Myocyte (in vitro differentiated cells): ENCODE data around the gene CTCF. TPM values are rescaled to one million over a fixed set of nuclear protein-coding genes. Genes with fewer than 3 reads are reported as not detected.
A peak's percentile ranks its signal among the peaks of the same experiment; 100 is the strongest.

Experiments used
- DNase-seq: peaks from one replicate; pipeline ENCODE4 v3.0.0-alpha.2; 2012; ENCODE audit warnings: low read depth
- total RNA-seq: library from RNA; depleted of rRNA; stranded (reverse); fragments of >200 nt; gene quantifications from 2 replicates; pipeline ENCODE4 v1.2.3, GENCODE V29; 2014

The CTCF gene
- total RNA-seq, 1 donor from 2014 or later = 35.7 TPM

DNA sequence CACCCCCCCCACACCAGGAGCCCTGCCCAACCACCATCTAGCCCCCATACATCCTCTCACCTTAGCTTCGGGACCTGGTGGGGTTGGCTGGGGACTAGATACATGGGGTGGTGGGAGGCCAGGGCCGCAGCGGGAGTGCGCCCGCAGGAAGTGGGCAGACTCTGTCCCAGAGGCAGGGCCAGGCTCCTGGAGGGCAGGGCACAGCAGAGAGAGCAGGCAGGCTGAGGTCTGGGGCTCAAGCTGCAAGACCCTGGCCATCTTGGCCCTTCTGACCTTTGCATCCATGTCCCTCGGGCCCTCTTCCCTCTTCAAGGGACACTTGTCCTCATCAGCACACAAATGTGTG, 101.5 kb downstream of the CTCF start:
- DNase-seq = no peak

DNA sequence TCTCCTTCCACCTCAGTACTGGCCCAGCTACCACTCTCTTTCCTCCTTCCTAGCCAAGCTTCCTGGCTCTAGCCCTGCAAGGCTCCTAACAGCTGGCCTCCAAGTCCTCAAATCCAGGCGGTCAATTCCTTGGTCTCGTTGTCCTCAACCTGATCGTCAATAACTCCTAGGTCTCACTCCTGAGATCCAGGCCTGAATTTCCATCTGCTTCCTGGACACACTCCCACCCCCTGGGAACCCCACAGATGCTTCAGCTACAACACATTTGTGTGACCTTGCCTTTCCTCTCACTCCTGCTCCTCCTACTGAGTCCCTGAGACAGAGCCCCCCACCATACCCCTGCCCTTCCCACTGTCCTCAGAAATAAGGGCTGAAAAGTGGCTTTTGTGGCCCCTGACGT, 101.9 kb downstream of the CTCF start:
- DNase-seq = no peak

DNA sequence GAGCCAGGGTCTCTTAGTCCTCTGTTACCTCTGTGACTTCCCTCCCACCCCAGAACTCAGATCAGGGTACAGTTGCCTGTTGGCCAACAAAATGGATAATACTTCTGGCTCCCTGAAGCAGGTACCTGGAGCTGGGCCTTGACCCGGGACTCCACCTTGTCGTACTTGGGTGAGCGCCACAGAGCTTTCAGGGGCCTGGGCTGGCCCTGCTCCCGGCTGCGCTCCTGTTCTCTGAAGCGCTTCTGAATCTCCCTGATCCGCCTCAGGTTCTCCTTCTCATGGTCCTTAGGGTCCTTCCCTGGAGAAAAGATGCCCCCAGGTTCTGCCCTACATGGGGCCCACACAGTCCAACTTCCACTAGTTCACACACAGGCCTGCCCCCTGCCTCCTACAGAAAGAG, 102.5 kb downstream of the CTCF start:
- DNase-seq = no peak

DNA sequence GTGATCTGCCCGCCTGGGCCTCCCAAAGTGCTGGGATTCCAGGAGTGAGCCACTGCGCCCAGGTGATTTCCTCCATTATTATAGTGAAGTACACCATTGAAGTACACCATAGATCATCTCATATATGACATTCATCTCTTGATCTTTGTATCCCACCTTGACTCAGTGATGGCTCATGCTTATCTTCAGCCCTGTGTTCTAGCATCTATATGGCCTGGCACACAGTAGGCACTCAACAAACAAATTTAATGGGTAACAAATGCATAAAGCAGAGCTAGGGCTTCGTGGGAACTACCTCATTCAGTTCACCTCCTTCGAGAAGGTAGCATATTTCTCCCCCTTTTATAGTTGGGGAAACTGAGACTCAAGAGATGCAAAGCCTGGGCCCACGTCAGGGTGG, 103.3 kb downstream of the CTCF start:
- no peak for DNase-seq

DNA sequence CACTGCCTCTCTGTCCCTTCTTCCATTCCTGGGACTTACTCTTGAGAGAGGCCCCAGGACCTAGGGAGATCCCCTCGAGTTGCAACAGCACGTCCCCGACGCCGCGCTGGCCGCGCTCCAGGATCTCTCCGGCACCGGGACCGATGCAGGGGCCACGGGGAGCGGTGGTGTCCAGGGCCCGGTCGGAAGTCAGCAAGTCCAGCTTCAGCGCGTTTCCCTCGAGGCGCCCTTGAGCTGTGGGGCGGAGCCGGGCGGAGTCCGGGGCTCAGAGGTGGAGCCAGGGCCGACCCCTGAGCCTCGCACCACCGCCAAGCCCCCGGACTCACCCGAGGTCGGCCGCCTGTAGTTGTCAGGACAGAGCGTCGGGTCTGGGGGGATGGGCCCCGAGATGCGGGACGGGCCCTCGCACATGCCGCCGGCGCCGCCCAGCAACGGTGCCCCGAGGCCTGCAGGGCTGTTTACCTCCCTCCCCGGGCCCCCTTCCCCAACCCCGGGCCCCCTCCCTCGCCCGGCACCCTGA, 103.8 kb downstream of the CTCF start:
- DNase-seq = peak; percentile 24

DNA sequence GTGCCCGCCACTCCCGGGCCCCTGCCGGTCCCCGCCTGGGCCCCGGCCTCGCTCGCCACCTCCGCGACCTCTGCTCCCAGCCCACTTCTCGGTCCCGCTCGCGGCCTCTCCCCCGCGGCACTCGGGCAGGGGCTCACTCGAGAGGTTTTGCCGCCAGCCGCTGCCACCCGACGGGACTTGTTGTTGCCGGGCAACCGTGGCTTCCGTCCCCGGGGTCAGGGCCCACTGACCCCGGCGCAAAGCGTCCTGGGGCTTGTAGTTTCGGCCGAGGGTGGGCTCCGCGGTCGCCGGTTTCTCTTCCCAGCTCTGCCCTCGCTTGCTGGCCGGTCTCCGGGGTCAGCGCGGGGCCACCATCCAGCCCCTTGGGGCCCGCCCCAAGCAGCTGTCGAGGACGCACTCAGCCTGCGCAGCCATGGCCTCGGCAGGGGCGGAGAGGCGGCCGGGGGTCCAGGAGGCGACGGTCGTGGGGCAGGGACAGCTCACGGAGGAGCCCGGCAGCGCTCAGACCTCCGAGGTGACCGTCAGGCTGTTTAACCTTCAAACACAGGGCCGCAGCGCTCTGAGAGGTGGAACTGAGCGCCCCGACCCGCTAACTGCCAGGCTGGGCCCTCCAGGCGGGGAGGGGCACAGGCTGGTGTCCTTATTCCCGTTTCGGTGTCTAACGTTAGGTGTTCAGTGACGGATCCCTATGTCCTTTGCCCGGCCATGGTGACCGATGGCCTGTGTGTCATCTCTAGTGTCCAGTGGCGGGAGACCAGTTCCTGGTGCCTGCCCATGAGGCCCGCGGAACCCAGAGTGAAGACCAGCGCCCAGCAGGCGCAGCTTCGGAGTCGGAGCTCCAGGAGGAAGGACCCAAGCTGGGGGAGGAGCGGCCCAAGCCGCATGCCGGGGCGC, 104.5 kb downstream of the CTCF start, which contains the start of the genes C16orf86 and ENKD1:
TSS of gene C16orf86 (plus strand) at position 256 of the 894 bp plus-strand sequence. CDS start at position 413, 157 bp downstream.
TSS of gene ENKD1 (minus strand) at position 192 of the 894 bp plus-strand sequence. CDS start 308 bp downstream, outside the sequence.
- DNase-seq = peak; percentile 84

DNA sequence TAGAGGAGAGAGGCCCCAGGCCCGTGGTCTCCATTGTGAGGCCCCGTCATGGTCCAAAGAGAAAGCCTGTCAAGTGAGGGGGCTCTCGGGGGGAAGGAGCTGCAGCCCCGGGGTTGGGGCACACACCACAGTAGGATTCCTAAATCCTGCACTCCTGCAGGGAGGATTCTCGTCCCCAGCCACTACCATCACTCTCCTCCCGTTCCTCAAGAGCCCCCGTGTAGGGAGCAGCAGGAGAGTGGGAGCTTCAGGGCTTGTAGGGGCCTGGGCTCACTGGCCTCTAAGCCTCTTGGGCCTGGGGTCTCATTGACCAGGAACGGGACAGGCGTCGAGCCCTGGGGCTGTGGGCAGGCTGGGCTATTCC, 105.1 kb downstream of the CTCF start:
- no peak for DNase-seq

DNA sequence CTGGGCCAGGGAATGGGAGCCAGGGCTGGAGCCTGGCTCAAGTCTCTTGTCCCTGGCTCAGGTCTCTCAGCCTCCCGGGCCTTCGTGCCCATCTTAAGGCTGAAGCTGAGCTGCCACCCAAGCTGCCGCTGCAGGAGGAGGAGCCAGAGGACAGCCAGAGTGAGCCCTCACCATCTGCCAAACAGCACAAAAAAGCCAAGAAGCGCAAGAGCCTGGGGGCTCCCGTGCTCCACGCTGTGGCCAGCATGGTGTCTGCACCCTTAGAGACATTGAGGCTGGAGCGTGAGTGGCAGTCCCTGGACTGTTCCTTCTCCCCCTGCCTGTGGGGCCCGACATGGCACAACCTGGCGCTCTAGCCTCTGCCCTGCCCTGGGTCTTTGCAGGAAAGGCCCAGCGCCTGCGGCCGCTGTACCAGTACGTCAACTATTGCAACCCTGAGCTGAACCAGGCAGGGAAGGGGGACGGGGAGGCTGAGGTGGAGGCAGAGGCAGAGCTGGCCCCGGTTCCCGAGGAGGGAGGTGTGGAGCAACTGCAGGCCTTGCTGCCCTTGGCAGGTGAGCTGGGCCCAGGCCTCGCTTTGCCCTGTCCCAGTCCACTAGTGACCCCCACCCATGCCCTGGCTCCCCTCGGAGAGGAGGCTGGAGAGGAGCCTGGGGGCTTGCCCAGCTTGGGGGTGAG, 105.6 kb downstream of the CTCF start:
- peak; percentile 95 for DNase-seq

DNA sequence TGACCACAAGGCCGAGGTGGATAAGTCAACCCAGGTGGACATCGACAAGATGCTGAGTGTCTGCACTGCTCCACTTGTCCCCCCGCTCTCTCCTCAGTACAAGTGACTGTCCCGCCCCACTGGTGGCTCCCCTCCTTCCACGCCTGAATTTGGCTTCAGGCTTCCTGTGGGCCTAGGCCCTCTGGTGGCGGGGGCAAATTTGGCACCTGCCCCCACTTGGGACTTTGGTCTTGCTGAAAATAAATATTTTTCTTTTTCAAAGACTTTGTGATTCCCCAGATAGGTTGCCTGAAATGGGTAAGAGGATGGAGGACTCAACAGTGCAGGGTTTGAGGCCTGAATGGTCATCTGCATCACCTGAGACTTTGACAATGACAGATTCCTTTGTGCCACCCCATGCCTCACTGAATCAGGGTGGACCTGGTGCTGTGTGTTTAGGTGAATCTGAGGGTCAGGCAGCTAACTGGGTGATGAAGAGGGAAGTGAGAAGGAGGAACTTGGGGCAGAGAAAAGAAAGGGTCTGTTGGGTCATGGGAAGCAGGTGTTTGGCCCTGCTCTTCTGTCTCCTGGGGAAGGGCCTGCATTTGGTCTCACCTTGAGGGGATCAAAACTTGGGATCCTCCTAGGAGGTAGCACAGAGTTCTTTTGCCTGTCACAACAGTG, 106.3 kb downstream of the CTCF start:
- no peak for DNase-seq

DNA sequence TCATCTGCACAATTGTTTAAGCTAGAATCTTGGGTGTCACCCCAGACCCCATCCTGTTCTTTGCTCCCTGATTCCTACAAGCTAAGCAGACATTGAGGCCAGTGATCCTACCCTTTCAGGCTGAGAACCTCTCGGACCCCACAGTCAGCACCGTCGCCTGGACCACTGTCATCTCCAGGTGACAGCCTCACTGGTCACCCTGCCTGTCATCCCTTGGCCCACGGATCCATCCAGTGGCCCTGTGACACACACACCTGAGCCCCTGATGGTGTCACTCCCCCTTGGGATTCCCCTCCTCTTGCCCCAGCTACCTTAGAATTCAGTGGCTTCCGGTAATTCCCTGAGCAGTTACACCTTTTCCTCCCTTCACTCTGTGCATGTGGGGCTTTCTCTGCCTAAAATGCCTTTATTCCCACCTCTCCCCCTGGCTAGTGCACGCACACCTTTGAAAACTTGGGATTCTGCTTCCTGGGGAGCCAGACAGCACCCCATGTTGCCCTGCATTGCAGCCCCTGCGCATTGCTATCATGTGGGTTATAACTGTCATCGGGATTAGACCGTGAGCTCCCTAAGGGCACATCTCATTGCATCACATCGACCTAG, 107.3 kb downstream of the CTCF start:
- DNase-seq = no peak

DNA sequence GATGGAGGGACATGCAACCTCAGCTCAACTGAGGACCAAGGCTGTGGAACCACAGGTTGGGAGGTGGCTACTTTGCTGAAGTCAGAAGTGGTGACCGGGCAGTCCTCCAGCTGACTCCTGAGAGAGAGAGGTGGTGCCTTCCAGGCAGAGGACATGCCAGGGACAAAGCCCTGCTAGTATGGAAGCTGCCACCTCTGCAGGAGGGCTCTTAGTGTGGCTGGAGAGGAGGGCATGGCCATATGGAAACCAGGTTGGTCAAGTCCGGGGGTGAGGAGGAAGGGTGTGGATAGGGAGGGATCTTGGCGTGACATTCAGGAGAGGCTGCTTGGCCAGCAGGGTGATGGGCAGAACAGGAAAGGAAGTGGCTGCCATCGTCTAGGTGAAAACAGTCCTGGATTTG, 110.0 kb downstream of the CTCF start:
- DNase-seq = no peak

DNA sequence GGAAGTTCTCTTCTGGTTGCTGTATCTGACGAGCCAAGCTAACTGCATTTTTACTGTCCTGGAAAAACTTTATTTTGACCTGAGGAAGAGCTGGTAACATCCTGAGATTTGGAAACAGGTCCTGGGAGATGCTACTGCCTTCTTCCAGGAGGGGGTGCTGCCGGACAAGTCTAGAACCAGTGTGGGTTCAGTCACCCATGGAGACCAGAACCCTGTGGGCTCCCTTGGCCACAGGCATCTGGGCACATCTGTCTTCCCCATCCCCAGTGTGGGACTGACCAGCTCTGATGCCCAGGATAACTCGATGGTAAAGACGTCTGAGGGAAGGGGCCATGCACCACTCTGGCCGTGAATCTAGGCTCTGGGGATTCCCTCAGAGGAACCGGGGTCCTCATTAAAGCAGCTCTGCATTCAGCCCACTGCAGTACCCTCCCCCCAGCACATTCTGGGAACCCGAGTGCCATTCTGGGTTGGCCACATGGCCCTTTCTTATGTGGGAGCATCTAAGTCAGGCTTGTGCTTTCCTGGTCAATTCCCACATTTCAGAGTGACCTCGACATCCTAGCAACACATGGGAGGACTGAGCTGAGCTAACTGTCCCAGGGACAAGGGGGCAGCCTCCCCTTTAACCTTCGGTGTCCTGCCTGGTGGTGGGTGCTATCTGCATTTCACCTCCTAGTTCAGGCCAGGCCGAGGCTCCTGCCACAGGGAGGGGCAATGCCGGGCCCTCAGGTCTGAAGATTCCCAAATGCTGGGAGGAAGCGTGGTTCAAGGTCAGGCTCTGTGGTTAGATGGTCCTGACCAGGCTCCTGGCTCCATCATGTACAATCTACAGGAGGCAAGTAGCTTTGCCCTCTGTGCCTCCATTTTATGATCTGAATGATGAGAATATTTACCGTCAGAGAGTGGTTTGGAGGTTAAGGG, 110.7 kb downstream of the CTCF start:
- peak; percentile 92 for DNase-seq

DNA sequence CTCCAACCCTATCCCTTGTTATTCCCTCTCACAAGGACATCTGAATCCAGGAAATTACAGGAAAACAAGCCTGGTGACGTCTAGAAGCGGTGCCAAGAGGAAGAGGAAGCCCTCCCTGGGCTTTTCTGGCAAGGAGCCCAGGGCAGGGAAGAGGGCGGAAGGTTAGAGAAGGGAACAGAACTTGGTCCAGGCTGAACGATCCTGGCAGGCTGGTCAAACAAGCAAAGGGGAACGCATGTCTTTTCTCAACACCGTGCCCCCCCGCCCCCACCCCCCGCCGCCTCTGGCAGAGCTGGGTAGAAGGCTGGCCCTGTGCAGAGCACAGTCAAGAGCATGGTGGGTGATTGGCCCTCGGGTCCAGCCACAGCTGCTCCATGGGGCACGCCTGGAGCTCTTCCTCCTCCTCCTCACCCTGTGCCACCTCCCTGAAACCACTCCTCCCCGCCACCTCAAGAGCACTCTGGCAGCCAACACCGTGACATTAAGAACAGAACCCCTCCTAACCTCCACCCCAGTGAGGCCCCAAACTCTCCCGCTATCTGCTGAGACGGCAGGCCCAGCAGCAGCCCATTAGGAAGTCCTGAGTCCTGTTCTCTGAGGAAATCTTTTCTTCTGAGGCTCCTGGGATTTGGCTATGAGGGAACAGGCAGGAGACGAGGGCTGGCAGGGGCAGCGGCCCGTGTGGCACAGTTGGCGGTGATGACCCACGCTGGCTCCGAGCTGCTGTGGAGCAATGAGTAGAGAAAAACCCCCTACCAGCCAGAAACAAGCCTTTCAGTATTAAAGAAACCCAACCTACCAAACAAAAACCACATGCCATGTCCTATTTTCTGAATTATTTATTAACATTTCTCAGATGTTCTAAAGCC, 111.6 kb downstream of the CTCF start:
- DNase-seq = no peak

DNA sequence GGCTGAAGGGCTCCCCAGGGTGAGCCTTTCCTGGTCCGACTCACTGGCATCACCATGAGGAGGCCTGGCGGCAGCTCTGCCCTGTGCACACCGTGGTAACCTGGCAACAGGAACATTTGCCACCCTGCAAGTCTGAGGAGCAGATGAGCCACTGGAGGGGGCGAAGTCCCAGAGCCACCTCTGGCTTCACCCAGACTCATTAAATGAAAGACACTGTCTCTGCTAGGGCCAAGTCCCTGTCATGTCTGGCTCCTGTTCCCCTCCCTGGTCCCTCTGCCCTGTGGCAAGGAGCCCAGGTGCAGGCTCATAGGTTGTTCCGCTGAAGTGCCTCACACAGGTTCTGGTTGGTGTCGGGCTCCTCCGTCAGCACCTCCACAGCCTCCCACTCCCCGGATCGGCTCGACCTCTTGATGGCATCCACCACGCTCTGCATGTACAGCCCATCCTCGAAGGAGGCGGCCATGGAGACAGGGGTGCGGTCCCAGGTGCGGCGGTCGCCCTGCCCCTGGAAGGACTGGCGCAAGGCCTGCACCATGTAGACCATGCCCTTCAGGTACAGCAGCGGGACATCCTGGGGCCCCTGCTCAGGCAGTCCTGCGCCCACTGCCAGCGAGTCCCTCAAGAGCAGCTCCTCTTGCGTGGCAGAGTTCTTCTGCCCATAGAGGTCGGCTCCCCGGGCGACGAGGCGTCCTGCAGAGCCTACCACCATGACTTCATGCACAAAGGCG, 112.7 kb downstream of the CTCF start:
- DNase-seq = no peak

DNA sequence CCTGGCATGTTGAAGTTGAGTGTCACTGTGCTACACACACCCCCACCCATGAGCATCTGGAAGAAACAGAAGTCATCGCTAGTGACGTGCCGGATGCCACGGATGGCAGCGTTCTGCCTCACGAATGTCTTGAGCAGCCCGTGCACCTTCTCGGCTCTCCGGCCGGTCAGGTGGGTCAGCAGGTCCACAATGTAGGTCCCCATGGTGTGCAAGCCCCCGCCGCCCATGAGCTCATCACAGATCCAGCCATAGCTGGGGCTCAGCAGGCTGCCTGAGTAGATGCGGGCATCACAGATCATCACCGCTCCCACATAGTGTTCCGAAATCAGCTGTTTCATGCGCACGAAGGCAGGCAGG, 113.2 kb downstream of the CTCF start:
- DNase-seq = no peak

DNA sequence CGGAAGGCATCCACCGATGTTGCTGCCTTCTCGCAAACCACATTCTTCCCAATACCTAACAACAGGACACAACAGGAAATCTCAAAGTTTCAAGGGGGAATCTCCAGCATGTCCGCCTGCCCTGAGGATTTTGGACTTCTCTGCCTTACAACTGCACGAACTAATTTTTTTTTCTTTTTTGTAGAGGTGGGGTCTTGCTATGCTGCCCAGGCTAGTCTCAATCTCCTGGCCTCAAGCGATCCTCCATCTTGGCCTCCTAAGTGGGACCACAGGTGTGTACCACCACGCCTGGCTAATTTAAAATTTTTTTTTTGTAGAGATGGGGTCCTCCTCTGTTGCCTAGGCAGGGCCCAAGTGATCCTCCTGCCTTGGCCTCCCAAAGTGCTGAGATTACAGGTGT, 113.7 kb downstream of the CTCF start:
- DNase-seq = no peak

DNA sequence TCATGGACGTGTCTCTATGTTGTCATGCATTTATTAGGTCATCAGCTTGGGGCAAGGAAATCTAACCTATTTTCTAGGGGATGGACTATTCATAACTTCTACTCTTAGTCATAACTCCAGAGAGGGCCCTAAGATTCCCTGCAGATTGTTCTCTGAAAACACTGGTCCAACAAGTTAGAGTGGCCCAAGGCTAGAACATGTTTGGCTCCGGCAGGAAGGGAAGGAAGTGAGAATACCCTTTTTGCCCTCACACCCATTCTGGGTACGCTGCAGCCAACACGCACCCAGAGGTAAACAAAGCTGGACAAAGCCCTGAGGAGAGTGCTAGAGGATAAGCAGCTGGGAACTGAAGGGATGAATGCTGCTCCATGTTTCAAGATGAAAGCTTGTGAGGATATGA, 114.2 kb downstream of the CTCF start:
- no peak for DNase-seq

DNA sequence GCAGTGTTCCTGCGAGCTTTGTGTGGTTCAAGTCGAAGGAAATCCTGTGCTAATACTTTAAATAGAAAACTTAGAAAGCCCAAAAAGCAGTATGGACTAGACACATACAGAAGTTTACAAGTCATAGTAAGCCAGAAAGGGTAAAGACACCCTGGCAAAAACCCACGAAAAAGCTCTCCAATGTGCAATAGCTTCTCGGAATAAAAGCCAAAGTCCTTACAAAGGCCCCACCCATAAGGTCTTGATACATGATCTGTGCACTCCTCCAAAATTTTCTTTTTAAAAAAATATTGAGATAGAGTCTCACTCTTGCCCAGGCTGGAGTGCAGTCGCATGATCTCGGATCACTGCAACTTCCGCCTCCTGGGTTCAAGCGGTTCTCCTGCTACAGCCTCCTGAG, 114.6 kb downstream of the CTCF start:
- DNase-seq = no peak

DNA sequence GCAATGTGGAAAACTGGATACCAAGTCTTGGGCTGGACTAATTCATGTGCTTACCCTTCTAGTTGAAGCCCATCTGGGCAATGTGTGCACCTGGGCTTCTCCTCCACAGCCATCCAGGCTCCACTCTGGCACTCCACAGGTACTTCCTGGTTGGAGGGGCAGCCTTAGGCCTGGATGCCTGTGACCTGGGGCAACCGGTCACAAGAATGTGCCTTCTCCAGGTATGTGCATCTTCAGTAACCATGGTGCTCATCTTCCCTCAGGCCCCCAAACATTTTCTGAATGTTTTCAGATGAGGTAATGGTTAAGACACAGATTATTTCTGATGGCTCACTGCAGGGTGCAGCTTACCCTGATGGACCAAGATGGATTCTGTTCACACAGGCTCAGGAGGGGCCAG, 115.4 kb downstream of the CTCF start:
- DNase-seq = no peak
